Measurements from ENCODE around the gene ANKZF1. TPM values are rescaled to one million over a fixed set of nuclear protein-coding genes. Genes with fewer than 3 reads are reported as not detected.

Gene ANKZF1
- total and polyA plus RNA-seq, 2 of the 4 experiments (the other 2 are of a cell fraction) = 18.6 to 33.8 TPM

DNA sequence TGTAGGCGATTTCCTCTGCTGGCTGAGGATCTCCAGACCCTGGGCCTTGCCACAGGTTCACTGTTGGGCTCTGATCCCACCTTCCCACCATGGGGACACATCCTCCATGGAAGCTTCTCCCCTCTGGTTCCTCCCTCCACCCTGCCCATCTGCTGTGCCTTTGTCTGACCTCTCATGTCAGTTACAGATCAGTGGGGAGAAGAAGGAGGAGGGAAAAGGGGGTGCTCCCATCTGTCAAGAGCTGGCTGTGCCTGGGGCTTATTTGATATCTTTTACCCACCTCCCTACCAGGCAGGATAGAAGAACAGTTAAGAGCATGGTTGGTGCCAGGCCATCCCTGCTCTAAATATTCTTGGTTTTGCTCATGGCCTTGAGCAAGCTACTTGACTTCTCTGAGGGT lies 37.3 kb downstream of the ANKZF1 start:
- CTCF ChIA-PET = interaction anchor here (1.1 kb wide), 1 partner anchor 12 kb away, joined by 3 read pairs; the partner anchor contains the start of gene DNAJB2
- H3K14ac ChIP-seq (replicated peaks; ENCODE audit: low read depth, low read length) = no peak overlapping the region
- H4K8ac ChIP-seq (ENCODE audit: low read depth in 2 of 2, low read length in 2 of 2) = no peak overlapping the region
- H4K91ac ChIP-seq (ENCODE audit: insufficient read depth, low read depth, low read length) = no peak overlapping the region
- no peak overlapping the region for H3K9ac ChIP-seq (ENCODE audit: low read depth, low read length)
- no peak overlapping the region for H2BK20ac ChIP-seq (ENCODE audit: low read depth, low read length)
- in situ Hi-C loops (cut with MboI; ENCODE audit: low sequenced_read_pairs) = no loop called here
- no TSS peak for BruUV-seq (replicated peaks)
- H2BK5ac ChIP-seq (ENCODE audit: low read depth, low read length, poor library complexity, severe bottlenecking) = no peak overlapping the region
- DNase-seq (no peak), ATAC-seq (ENCODE audit: low read depth) (no peak)
- WGBS, 2 experiments (ENCODE audit: extremely low coverage in 2 of 2, insufficient read length in 1 of 2) = no CpG with 5 or more reads among the region's 1 CpG
- H3K27ac ChIP-seq (ENCODE audit: insufficient read depth, low read length) = no peak overlapping the region
- H3K4me3 ChIP-seq (ENCODE audit: insufficient read depth, low read depth, low read length) = no peak overlapping the region
- no peak overlapping the region for H2BK120ac ChIP-seq (ENCODE audit: low read depth, low read length)
- H4K5ac ChIP-seq (ENCODE audit: low read depth, low read length) = no peak overlapping the region
- H4K20me1 ChIP-seq (ENCODE audit: insufficient read depth, low read length) = no peaks in the 10 kb centered on the region
- no peaks in the 10 kb centered on the region for H3K9me3 ChIP-seq (ENCODE audit: control insufficient read depth, insufficient read depth, low read length)
- H3K36me3 ChIP-seq (ENCODE audit: control insufficient read depth, insufficient read depth, low read length) = no peaks in the 10 kb centered on the region
- no peaks in the 10 kb centered on the region for H3K4me1 ChIP-seq (ENCODE audit: control insufficient read depth, insufficient read depth, low read length)
- H3K23ac ChIP-seq (ENCODE audit: low read depth, low read length) = no peak overlapping the region; the same call in 1 of the 2 replicates
- POLR2A ChIA-PET (ENCODE audit: unreplicated experiment) = no interaction called here
- H3K56ac ChIP-seq (ENCODE audit: extremely low read depth, insufficient read depth, low read length) = no peak overlapping the region
- H2BK15ac ChIP-seq (ENCODE audit: low read depth, low read length) = no peak overlapping the region
- H3K4ac ChIP-seq (ENCODE audit: low read depth, low read length) = no peak overlapping the region
- no peak overlapping the region for H3K18ac ChIP-seq (ENCODE audit: low read depth, low read length)
- dilution Hi-C loops (cut with HindIII; ENCODE audit: low sequenced_read_pairs, unreplicated experiment) = no loop called here
- no peak overlapping the region for H2AK9ac ChIP-seq (replicated peaks; ENCODE audit: low read depth, low read length, poor library complexity)
- H3K27me3 ChIP-seq (ENCODE audit: control insufficient read depth, insufficient read depth, low read length) = peaks cover 29% of the 10 kb centered on the region
- no peaks in the 10 kb centered on the region for H3K79me1 ChIP-seq (ENCODE audit: low read depth in 1 of 2, low read length in 2 of 2)
- H3K9me1 ChIP-seq (ENCODE audit: insufficient read depth, low read length) = no peaks in the 10 kb centered on the region
- TF ChIP-seq NFE2L2 (IDR thresholded peaks at IDR 0.05; ENCODE audit: low read depth, low read length) (no peak), MAZ (IDR thresholded peaks at IDR 0.05; ENCODE audit: borderline replicate concordance, low read depth, low read length) (no peak), MXI1 (IDR thresholded peaks at IDR 0.05; ENCODE audit: borderline replicate concordance, low read depth, low read length) (no peak)
- TF ChIP-seq, protein P1, sequence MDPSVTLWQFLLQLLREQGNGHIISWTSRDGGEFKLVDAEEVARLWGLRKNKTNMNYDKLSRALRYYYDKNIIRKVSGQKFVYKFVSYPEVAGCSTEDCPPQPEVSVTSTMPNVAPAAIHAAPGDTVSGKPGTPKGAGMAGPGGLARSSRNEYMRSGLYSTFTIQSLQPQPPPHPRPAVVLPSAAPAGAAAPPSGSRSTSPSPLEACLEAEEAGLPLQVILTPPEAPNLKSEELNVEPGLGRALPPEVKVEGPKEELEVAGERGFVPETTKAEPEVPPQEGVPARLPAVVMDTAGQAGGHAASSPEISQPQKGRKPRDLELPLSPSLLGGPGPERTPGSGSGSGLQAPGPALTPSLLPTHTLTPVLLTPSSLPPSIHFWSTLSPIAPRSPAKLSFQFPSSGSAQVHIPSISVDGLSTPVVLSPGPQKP (IDR thresholded peaks at IDR 0.05; ENCODE audit: borderline replicate concordance, low read depth, low read length) = no peak
- intact Hi-C loops (cut with micrococcal nuclease) = no loop called here
- no peak overlapping the region for H3K4me2 ChIP-seq (ENCODE audit: low read depth, low read length)
- H2AK5ac ChIP-seq (ENCODE audit: low read depth, low read length) = no peak overlapping the region
- H2AFZ ChIP-seq (replicated peaks; ENCODE audit: low read length, poor library complexity) = no peak overlapping the region
